ENCODE measurements around the gene TBL1X.
"Not testable (repeated sequence)": the region's sequence is repeated elsewhere in the genome, so short reads cannot be mapped to it uniquely, and the experiment has no call there.

The TBL1X gene

GRCh38 chrX:9724711-9725110 lies 259.9 kb downstream of the TBL1X start:
- no peak for DNase-seq

GRCh38 chrX:9728261-9728660 lies 263.4 kb downstream of the TBL1X start:
- no peak for DNase-seq

DNA sequence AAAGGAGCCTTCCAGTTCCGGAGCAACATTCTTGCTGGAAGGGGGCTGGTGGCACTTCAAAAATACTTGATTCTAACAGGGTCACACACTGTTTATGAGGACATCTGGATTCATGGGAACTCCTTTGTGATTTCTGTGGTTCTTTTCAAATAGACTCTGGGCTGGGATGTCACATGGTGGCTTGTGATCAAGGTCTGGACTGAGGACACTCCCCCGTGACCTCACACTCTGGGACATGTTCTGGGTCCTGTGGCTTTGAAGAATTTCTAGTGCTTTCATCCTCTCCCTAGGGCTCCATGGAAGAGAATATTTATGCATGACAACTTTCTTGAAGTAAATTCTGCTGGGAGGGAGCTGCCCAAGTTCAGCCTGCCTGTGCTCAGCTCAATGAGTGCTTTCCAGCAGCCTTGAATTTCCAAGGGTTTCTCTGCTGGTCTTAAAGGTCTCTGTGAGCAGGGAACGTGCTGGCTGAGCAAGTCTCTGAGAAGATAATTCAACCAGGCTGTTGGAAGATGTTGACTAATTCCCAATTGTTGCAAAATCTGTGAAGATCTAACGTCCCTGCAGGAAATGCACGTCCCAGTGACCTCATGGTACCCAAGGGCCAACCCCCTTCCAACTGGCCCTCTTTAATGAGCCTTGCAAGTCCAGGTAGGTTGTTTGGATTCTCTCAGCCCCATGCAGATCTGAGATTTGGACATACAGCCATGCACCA lies 264.5 kb downstream of the TBL1X start:
- no peak for DNase-seq

GRCh38 chrX:9730078-9730477 lies 265.2 kb downstream of the TBL1X start:
- no peak for DNase-seq

- DNase-seq: no peak
Measured at GRCh38 chrX:9730752-9731151, 265.9 kb downstream of the TBL1X start.

GRCh38 chrX:9737363-9737762 lies 272.5 kb downstream of the TBL1X start:
- DNase-seq: no peak

DNA sequence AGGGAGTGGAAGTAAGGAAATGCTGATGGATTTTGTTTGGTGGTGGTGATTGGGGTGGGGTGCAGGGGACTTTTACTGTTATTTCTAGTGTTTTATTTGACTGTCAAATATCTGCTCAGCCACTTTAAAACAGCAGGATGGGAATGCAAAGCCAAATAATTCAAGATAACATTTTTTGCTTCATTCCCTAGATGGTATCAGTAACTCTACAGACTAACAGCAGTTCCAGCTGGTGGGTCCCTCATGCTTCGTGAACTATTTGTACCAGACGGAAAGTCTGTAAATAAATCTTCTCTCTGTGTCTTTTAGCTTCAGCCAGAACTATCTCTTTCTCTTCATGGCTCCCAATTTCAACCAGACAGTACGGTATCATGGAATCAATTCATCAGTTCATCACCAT lies 273.3 kb downstream of the TBL1X start:
- no peak for DNase-seq

DNA sequence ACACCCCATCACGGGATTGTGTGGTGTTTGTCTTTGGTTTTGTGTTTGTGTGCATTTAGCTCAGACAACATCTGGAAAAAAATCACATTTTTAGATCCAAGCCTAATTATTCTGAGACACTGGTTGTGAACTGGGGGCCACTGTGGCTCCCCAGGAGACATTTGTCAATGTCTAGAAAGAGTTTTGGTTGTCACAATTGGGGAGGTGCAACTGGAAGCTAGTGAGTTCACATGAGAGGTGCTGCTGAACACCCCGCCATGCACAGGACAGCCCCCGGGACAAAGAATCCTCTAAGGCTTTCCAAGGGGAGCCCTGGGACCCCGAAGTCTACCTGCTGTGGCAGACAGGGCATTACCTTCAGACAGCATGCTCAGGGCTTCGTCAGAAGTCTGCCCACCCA lies 274.3 kb downstream of the TBL1X start:
- no peak for DNase-seq

DNA sequence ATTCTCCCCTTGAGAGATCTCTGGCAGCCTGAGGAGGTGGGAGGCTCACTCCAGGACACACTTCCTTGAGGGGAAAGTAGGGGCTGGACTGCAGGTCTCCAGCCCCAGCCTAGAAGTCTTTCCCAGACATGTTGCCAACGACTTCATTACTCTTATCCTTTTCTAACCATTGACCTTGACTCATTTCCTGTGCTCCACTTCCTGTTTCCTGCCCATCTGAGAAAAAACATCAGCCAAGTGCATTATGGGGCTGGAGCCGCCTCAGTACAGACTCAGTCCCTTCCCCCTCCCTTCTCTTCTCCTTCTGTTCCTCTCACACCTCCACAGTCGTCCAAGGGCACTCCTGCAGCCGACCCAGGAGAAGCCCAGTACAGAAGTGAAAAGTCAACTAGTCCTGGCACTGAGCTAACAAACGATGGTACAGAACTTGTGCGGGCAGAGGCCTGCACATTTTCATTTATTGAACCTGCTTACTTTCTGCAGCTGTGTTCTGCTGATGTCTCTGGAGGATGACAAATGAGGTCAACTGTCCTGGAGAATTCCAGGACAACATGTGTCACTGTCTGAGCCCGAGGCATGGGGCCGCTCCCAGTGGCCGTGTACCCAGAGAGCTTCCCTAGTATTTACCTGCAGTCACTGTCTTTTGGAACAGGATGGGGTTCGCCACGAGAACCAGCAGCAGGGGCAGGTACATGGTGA lies 280.7 kb downstream of the TBL1X start:
- DNase-seq: no peak

DNA sequence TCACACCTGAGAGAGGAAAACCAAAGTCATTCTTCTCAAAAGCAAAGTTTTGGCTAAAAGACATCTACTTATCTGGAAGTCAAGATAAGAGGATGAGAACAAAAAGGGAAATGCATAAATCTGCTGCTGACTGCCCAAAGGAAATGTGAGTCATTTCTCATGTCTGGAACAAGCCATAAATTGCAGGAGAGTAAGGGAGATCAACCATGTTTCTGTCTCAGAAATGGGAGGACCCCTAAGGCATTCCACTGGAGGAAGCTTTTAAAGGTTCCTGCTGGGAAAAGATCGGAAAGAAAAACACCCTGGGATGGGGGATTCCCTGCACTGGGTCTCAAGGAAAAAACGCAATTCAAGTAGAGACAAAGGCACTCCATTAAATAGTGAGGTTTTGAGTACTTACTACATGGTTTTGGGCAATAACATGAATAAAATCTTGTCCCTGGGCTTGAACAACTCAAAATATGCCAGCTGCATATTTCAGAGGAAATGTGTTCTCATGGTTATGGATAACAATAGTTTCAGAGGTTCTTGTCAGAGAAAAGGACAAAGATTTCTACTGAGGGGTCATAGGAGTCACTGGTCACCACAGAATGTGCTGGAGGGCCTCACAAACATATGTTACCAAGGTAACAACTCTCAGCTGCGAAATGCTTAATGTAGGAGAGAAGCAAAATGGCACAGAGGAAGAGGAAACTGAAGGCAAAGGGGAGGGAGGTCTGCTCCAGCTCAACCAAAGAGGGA lies 281.5 kb downstream of the TBL1X start:
- no peak for DNase-seq

GRCh38 chrX:9747644-9748043 lies 282.8 kb downstream of the TBL1X start:
- DNase-seq: no peak

GRCh38 chrX:9749146-9749692 lies 284.4 kb downstream of the TBL1X start:
- no peak for DNase-seq

DNA sequence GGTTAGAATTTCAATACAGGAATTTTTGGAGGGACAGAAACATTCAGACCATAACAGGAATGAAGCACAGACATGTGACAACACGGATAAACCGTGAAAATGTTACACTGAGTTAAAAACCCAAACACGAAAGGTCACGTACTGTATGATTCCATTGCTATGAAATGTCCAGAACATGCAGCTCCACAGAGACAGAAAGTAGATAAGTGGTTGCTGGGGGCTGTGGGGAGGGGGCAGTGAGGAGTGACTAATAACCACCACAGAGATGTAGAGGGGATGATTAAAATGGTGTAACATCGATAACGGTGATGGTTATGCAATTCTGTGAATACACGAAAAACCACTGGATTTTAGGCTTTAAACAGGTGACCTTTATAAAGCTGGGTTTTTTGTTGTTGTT lies 292.5 kb downstream of the TBL1X start:
- DNase-seq: no peak

GRCh38 chrX:9758021-9758638 lies 293.3 kb downstream of the TBL1X start:
- no peak for DNase-seq

DNA sequence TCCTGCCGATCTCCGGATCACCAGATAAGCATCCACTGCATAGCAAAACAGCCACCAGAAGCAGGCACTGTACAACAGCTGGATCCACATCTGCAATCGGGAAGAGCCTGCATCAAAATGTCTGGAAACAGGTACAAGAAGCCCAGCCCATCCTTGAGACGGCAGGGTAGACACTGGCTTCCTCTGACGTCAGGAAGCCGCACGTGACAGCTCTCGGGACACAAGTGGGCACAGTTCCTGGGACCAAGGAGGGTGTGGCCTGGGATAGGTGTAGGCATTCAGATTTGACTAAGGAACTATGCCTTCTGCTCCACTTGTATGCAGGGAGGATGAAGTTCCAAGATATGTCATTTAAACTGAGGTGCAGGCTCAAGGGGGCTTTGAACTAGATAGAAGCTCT lies 294.5 kb downstream of the TBL1X start:
- DNase-seq: no peak

DNA sequence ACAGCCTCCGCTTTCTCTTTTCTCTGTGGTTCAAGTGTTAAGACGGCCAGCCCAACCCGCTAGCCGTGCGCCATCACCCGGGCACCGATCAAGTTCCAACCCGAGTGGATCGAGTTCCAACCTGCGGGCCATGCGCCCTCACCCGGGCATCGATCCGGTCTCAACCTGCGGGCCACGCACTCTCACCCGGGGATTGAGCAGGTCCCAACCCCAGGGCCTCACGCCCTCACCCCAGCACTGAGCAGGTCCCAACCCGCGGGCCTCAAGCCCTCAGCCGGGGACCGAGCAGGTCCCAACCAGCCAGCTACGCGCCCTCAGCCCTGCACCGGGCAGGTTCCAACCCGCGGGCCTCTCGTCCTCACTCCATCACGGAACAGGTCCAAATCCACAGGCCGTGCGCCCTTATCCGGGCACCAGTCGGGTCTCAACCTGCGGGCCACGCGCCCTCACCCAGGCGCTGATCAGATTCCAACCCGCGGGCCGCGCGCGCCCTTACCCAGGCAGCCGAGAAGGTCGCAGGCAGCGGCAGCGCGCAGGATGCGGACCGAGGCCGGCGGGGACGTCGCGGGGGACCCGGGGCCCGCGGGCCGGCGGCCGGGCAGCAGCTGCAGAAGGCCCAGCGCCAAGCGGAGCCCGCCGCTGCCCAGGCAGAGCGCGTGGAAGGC lies 300.3 kb downstream of the TBL1X start:
- DNase-seq: no peak

GRCh38 chrX:9765737-9766097 lies 300.9 kb downstream of the TBL1X start, which contains the start of gene GPR143:
Gene GPR143, minus strand, starts transcription at chrX:9765847. Its CDS starts 30 bp downstream, at chrX:9765817.
- no peak for DNase-seq

DNA sequence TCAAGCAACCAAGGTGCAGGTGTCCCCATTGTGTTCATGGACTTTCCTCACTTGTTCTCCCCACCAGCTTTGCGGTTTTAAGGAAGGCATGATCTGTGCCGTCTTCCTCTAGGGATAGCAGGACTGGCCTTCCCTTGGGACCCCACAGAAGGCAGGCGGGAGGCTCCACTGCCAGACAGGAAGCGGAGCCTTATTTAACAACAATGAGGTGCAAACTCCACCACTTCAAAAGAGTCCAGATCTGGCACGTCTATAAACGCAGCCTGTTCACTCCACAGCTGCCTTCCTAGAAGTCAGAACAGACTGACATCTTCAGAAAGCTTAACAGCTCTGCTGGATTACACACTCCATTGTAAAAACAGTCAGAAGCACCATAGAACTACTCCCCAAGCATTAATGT lies 302.5 kb downstream of the TBL1X start:
- DNase-seq: no peak

GRCh38 chrX:9768321-9768839 lies 303.5 kb downstream of the TBL1X start:
- DNase-seq: not testable (repeated sequence)

GRCh38 chrX:9770319-9770718 lies 305.5 kb downstream of the TBL1X start:
- DNase-seq: no peak

- no peak for DNase-seq
Measured at GRCh38 chrX:9772943-9773342, 308.1 kb downstream of the TBL1X start.

- no peak for DNase-seq
Measured at GRCh38 chrX:9775930-9776329, 311.1 kb downstream of the TBL1X start.
